GM23338 (cell line): ENCODE results near the gene COMP.

ENCODE experiments used
- EZH2 ChIP-seq: fragments of 200-600 bp; sonication (generic); IDR thresholded peaks from one replicate; pipeline ENCODE4 v1.8.0; 2017; ENCODE audit warnings: antibody characterized with exemption, mild to moderate bottlenecking, low read depth; ENCODE audit not compliant: unreplicated experiment
- POLR2AphosphoS5 ChIP-seq: IDR thresholded peaks from 2 replicates; pipeline ENCODE4 v1.6.1; 2016; ENCODE audit warnings: antibody characterized with exemption, low read depth
- TF ChIP-seq, protein P1 (sequence below), 2 experiments: fragments of 200-600 bp in 1 of 2; sonication (generic) in 1 of 2; conservative IDR thresholded peaks; 2 replicates each; pipeline versions ENCODE4 v1.5.1 to v1.6.1; 2016 to 2017; ENCODE audit warnings: antibody characterized with exemption in 2 of 2, low read depth in 2 of 2, mild to moderate bottlenecking in 2 of 2, moderate library complexity in 1 of 2
- TF ChIP-seq, protein P2 (sequence below): IDR thresholded peaks from one replicate; pipeline ENCODE4 v1.6.1; 2018; ENCODE audit warnings: antibody characterized with exemption; ENCODE audit not compliant: unreplicated experiment

DNA sequence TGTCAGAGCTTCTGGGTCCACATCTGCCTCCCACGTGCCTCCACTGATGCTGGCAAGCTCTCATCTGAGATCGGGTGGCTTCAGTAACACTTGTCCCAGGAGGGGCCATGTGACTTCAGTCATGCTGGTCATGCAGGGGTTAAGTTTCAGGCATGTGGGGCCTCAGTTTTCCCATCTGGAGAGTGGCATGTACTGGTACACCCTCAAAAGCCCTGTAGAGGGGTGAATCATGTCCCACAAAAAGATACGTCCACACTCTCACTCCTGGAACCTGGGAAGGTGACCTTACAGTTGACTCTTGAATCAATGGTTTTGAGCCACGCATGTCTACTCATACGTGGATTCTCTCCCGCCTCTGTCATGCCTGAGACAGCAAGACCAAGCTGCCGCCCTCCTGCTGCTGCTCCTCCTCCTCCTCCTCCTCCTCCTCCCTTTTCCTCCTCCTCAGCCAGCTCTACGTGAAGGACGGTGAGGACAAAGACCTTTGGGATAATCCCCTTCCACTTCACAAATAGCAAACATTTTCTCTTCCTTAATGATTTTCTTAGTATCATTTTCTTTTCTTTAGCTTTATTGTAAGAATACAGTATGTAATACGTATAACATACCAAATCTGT is 53.7 kb downstream of the COMP start:
- TF ChIP-seq EZH2 (no peak), POLR2AphosphoS5 (no peak)
- TF ChIP-seq, protein P1, sequence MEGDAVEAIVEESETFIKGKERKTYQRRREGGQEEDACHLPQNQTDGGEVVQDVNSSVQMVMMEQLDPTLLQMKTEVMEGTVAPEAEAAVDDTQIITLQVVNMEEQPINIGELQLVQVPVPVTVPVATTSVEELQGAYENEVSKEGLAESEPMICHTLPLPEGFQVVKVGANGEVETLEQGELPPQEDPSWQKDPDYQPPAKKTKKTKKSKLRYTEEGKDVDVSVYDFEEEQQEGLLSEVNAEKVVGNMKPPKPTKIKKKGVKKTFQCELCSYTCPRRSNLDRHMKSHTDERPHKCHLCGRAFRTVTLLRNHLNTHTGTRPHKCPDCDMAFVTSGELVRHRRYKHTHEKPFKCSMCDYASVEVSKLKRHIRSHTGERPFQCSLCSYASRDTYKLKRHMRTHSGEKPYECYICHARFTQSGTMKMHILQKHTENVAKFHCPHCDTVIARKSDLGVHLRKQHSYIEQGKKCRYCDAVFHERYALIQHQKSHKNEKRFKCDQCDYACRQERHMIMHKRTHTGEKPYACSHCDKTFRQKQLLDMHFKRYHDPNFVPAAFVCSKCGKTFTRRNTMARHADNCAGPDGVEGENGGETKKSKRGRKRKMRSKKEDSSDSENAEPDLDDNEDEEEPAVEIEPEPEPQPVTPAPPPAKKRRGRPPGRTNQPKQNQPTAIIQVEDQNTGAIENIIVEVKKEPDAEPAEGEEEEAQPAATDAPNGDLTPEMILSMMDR (conservative IDR thresholded peaks at IDR 0.05; ENCODE audit: low read depth in 2 of 2) = no peak
- TF ChIP-seq, protein P2, sequence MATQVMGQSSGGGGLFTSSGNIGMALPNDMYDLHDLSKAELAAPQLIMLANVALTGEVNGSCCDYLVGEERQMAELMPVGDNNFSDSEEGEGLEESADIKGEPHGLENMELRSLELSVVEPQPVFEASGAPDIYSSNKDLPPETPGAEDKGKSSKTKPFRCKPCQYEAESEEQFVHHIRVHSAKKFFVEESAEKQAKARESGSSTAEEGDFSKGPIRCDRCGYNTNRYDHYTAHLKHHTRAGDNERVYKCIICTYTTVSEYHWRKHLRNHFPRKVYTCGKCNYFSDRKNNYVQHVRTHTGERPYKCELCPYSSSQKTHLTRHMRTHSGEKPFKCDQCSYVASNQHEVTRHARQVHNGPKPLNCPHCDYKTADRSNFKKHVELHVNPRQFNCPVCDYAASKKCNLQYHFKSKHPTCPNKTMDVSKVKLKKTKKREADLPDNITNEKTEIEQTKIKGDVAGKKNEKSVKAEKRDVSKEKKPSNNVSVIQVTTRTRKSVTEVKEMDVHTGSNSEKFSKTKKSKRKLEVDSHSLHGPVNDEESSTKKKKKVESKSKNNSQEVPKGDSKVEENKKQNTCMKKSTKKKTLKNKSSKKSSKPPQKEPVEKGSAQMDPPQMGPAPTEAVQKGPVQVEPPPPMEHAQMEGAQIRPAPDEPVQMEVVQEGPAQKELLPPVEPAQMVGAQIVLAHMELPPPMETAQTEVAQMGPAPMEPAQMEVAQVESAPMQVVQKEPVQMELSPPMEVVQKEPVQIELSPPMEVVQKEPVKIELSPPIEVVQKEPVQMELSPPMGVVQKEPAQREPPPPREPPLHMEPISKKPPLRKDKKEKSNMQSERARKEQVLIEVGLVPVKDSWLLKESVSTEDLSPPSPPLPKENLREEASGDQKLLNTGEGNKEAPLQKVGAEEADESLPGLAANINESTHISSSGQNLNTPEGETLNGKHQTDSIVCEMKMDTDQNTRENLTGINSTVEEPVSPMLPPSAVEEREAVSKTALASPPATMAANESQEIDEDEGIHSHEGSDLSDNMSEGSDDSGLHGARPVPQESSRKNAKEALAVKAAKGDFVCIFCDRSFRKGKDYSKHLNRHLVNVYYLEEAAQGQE = no peak
